GM10248 (cell line): ENCODE measurements around the gene PSAP.

Experiments used
- CTCF ChIA-PET: fragments of 300-600 bp; sonication (Branson Sonifier 250); formaldehyde crosslinking; extraction: SDS; loops from one replicate; lab custom pipeline; 2021; ENCODE audit warnings: antibody characterized with exemption; lab: Yijun Ruan, JAX
- POLR2A ChIA-PET: fragments of 350-650 bp; sonication (Branson Sonifier 250); formaldehyde crosslinking; extraction: SDS; loops from one replicate; lab custom pipeline; 2020; ENCODE audit warnings: antibody characterized with exemption; lab: Yijun Ruan, JAX
- DNase-seq: peaks from one replicate; pipeline ENCODE4 v3.0.0; 2012; ENCODE audit errors: extremely low spot score
- CTCF ChIP-seq: IDR thresholded peaks from 2 replicates; pipeline ENCODE4 v1.5.1; 2012; ENCODE audit warnings: mild to moderate bottlenecking, low read depth; ENCODE audit errors: extremely low read depth, missing control alignments, control extremely low read depth

PSAP gene

GRCh38 chr10:71771821-71772617, 79.0 kb downstream of the PSAP start:
- no peak for DNase-seq
- ChIA-PET POLR2A (interaction anchor here (0.7 kb wide), 1 partner anchor 14 kb away, joined by 3 read pairs; no protein-coding TSS in a partner anchor), CTCF (interaction anchor here (0.6 to 4.4 kb wide), 23 partner anchors 8 to 457 kb away, joined by 3 to 61 read pairs (median 4); partner anchors contain the start of gene SLC29A3)
- TF ChIP-seq CTCF = no peak

- DNase-seq = no peak
- ChIA-PET CTCF (interaction anchor here (1.5 to 4.4 kb wide), 6 partner anchors 13 to 75 kb away, joined by 3 to 61 read pairs (median 19); no protein-coding TSS in a partner anchor), POLR2A (no interaction called here)
- no peak for TF ChIP-seq CTCF
Measured at GRCh38 chr10:71771204-71771603, 79.8 kb downstream of the PSAP start.

- CTCF ChIA-PET = interaction anchor here (1.5 to 4.4 kb wide), 4 partner anchors 22 to 75 kb away, joined by 3 to 60 read pairs (median 9); no protein-coding TSS in a partner anchor
- no peak for TF ChIP-seq CTCF
- POLR2A ChIA-PET = no interaction called here
- no peak for DNase-seq
Measured at GRCh38 chr10:71770789-71771188, 80.3 kb downstream of the PSAP start.

GRCh38 chr10:71770255-71770654, 80.8 kb downstream of the PSAP start:
- no peak for TF ChIP-seq CTCF
- DNase-seq = no peak
- ChIA-PET CTCF (interaction anchor here (1.6 kb wide), 1 partner anchor 22 kb away, joined by 4 read pairs; no protein-coding TSS in a partner anchor), POLR2A (no interaction called here)

GRCh38 chr10:71769279-71769823, 81.7 kb downstream of the PSAP start:
- DNase-seq = no peak
- ChIA-PET CTCF (interaction anchor here (0.8 to 1.8 kb wide), 5 partner anchors 8 to 385 kb away, joined by 3 to 7 read pairs (median 3); no protein-coding TSS in a partner anchor), POLR2A (no interaction called here)
- TF ChIP-seq CTCF = no peak

- no peak for TF ChIP-seq CTCF
- POLR2A ChIA-PET = interaction anchor here (0.6 kb wide), 1 partner anchor 449 kb away, joined by 4 read pairs; no protein-coding TSS in a partner anchor
- CTCF ChIA-PET = interaction anchor here (0.8 to 2.6 kb wide), 10 partner anchors 10 to 129 kb away, joined by 3 to 18 read pairs (median 4); no protein-coding TSS in a partner anchor
- no peak for DNase-seq
Measured at GRCh38 chr10:71767420-71768035, 83.5 kb downstream of the PSAP start.
